ENCODE results near the gene FBXO38. TPM values are rescaled to one million over a fixed set of nuclear protein-coding genes. Genes with fewer than 3 reads are reported as not detected.

The FBXO38 gene
- total and polyA plus RNA-seq, 9 of the 15 experiments (the other 6 are each of a cell fraction or from before 2014, with no cell fraction given) = 7.4 to 39.4 (median 29.3) TPM

DNA sequence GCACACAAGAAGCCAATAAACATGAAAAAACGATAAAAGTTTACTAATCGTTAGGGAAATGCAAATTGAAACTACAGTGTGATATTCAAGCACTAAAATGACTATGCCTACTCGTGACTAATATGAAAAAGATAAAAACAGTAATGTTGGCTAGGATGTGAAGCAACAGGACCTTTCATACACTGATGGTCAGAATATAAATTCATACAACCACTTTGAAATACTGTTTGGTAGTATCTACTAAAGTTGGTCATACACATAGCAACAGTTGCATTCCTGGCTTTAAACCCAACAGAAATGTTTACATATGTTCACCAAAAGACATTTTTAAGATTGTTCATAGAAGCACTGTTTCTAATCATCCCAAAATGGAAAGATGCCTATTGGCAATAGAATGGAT is 24.3 kb downstream of the FBXO38 start:
- Histone ChIP-seq H3K27ac (ENCODE audit: extremely low read depth, low read depth, low read length) (no peak overlapping the region), H3K4me1 (replicated peaks in 1 of 2; ENCODE audit: control insufficient read depth in 2 of 2, insufficient read depth in 2 of 2, low read length in 2 of 2) (no peaks in the 10 kb centered on the region), H2AFZ (ENCODE audit: low read depth, low read length) (no peak overlapping the region), H3K9me1 (ENCODE audit: control insufficient read depth, insufficient read depth, low read length) (no peaks in the 10 kb centered on the region), H4K20me1 (replicated peaks; ENCODE audit: control insufficient read depth, insufficient read depth, low read length) (no peaks in the 10 kb centered on the region), H3K27me3 (ENCODE audit: control insufficient read depth in 2 of 2, insufficient read depth in 2 of 2, low read length in 2 of 2) (no peaks in the 10 kb centered on the region), H3K4me2 (ENCODE audit: insufficient read depth, low read length) (no peak overlapping the region), H3K9me3 (replicated peaks; ENCODE audit: control insufficient read depth, insufficient read depth, low read depth, low read length) (no peaks in the 10 kb centered on the region), H3K36me3 (ENCODE audit: control insufficient read depth, insufficient read depth, low read length) (peaks cover 90% of the 10 kb centered on the region), H3K9ac (ENCODE audit: insufficient read depth in 1 of 2, low read depth in 2 of 2, low read length in 2 of 2) (no peak overlapping the region), H3K4me3 (no peak overlapping the region), H3K79me2 (ENCODE audit: control insufficient read depth, insufficient read depth, low read length) (no peaks in the 10 kb centered on the region)
- in situ Hi-C loops (cut with MboI) (no loop called here), intact Hi-C loops (cut with micrococcal nuclease) (no loop called here)
- no peak for FAIRE-seq
- no peak for DNase-seq (ENCODE audit: extremely low read depth in 1 of 4, low spot score in 3 of 4)
- ChIA-PET CTCF (ENCODE audit: low intra/inter-chr PET ratio) (no interaction called here), POLR2A (no interaction called here)
- ATAC-seq = no peak
- no TSS peak for BruUV-seq (replicated peaks)
- WGBS (ENCODE audit: insufficient coverage, low coverage, missing lambda C conversion rate) = 92% methylated on average over 3 of the region's 3 CpGs
- TF ChIP-seq CSDE1 (IDR thresholded peaks at IDR 0.05) (no peak), ARID2 (IDR thresholded peaks at IDR 0.05) (no peak), C11orf30 (IDR thresholded peaks at IDR 0.05; ENCODE audit: low read depth) (no peak), JUND (IDR thresholded peaks at IDR 0.05; ENCODE audit: borderline replicate concordance, low read depth, low read length) (no peak), JUND (tag; IDR thresholded peaks at IDR 0.05; ENCODE audit: borderline replicate concordance, low read depth, low read length) (no peak), ZBTB17 (CRISPR knock-in tag; IDR thresholded peaks at IDR 0.05) (no peak), BRCA1 (IDR thresholded peaks at IDR 0.05) (no peak), BRCA1 (CRISPR knock-in tag; IDR thresholded peaks at IDR 0.05) (no peak), NR4A1 (CRISPR knock-in tag; IDR thresholded peaks at IDR 0.05) (no peak), NR4A1 (tag; IDR thresholded peaks at IDR 0.05) (no peak), RFX1 (IDR thresholded peaks at IDR 0.05) (no peak), PHF21A (IDR thresholded peaks at IDR 0.05; ENCODE audit: borderline replicate concordance, low read depth) (no peak)
- TF ChIP-seq, protein P1, sequence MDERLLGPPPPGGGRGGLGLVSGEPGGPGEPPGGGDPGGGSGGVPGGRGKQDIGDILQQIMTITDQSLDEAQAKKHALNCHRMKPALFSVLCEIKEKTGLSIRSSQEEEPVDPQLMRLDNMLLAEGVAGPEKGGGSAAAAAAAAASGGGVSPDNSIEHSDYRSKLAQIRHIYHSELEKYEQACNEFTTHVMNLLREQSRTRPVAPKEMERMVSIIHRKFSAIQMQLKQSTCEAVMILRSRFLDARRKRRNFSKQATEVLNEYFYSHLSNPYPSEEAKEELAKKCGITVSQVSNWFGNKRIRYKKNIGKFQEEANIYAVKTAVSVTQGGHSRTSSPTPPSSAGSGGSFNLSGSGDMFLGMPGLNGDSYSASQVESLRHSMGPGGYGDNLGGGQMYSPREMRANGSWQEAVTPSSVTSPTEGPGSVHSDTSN (CRISPR knock-in tag; IDR thresholded peaks at IDR 0.05; ENCODE audit: low read depth) = no peak
- TF ChIP-seq, protein P1 (tag; conservative IDR thresholded peaks at IDR 0.05; ENCODE audit: low read depth) = no peak

All from K562 (cell line).